Activated T-cell treated with anti-CD3 and anti-CD28 coated beads, Interleukin-2, amount 50 U/mL, for 24 hours (primary cell): ENCODE results near the gene ADIPOR2.
"Not testable (repeated sequence)": the region's sequence is repeated elsewhere in the genome, so short reads cannot be mapped to it uniquely, and the experiment has no call there.

ENCODE experiments used
- DNase-seq: peaks from one replicate; pipeline ENCODE4 v3.0.0-alpha.2; 2020
- H3K27ac Mint-ChIP-seq: 2 replicates; pipeline ENCODE4 v1.8.0; 2020; ENCODE audit warnings: mild to moderate bottlenecking, mixed read lengths
- H3K27me3 Mint-ChIP-seq: 2 replicates; pipeline ENCODE4 v1.8.0; 2020; ENCODE audit warnings: mixed read lengths
- H3K36me3 Mint-ChIP-seq: 2 replicates; pipeline ENCODE4 v1.8.0; 2020; ENCODE audit warnings: low read depth, mixed read lengths
- H3K4me1 Mint-ChIP-seq: 2 replicates; pipeline ENCODE4 v1.8.0; 2020; ENCODE audit warnings: low read depth, mixed read lengths
- H3K4me3 Mint-ChIP-seq: 2 replicates; pipeline ENCODE4 v1.8.0; 2020; ENCODE audit warnings: mild to moderate bottlenecking, moderate library complexity, mixed read lengths
- H3K9me3 Mint-ChIP-seq: 2 replicates; pipeline ENCODE4 v1.8.0; 2020; ENCODE audit warnings: mixed read lengths

The ADIPOR2 gene

GRCh38 chr12:1681493-1681807, 9.4 kb upstream of the ADIPOR2 start:
- H3K9me3 Mint-ChIP-seq: no peaks in the 10 kb centered on the region
- no peaks in the 10 kb centered on the region for H3K27me3 Mint-ChIP-seq
- DNase-seq: no peak

GRCh38 chr12:1688086-1688710, 2.7 kb upstream of the ADIPOR2 start:
- no peak for DNase-seq
- Mint-ChIP-seq H3K27me3 (no peaks in the 10 kb centered on the region), H3K27ac (peak overlapping the region; percentile 32), H3K4me3 (no peak overlapping the region), H3K4me1 (peaks cover 32% of the 10 kb centered on the region), H3K36me3 (peaks cover 20% of the 10 kb centered on the region), H3K9me3 (no peaks in the 10 kb centered on the region)

More at GRCh38 chr12:1681493-1681807, 9.4 kb upstream of the ADIPOR2 start:
- Mint-ChIP-seq H3K4me1 (no peaks in the 10 kb centered on the region), H3K4me3 (no peak overlapping the region), H3K36me3 (no peaks in the 10 kb centered on the region), H3K27ac (no peak overlapping the region)

GRCh38 chr12:1691123-1692007, 495 bp downstream of the ADIPOR2 start:
- H3K4me1 Mint-ChIP-seq: peaks cover 56% of the 10 kb centered on the region
- H3K27me3 Mint-ChIP-seq: no peaks in the 10 kb centered on the region
- H3K36me3 Mint-ChIP-seq: peaks cover 44% of the 10 kb centered on the region
- peak overlapping the region; percentile 100 for H3K27ac Mint-ChIP-seq
- no peaks in the 10 kb centered on the region for H3K9me3 Mint-ChIP-seq
- no peak for DNase-seq
- H3K4me3 Mint-ChIP-seq: peak overlapping the region; percentile 94

- H3K27me3 Mint-ChIP-seq: no peaks in the 10 kb centered on the region
- peak overlapping the region; percentile 94 for H3K4me3 Mint-ChIP-seq
- H3K27ac Mint-ChIP-seq: peak overlapping the region; percentile 100
- peaks cover 64% of the 10 kb centered on the region for H3K4me1 Mint-ChIP-seq
- H3K36me3 Mint-ChIP-seq: peaks cover 48% of the 10 kb centered on the region
- DNase-seq: no peak
- H3K9me3 Mint-ChIP-seq: no peaks in the 10 kb centered on the region
These were observed 1.4 kb downstream of the ADIPOR2 start for GRCh38 chr12:1692226-1692625.

GRCh38 chr12:1692895-1693610, 2.2 kb downstream of the ADIPOR2 start:
- Mint-ChIP-seq H3K4me3 (peak overlapping the region; percentile 43), H3K27me3 (no peaks in the 10 kb centered on the region), H3K27ac (no peak overlapping the region), H3K4me1 (peaks cover 73% of the 10 kb centered on the region), H3K9me3 (no peaks in the 10 kb centered on the region), H3K36me3 (peaks cover 52% of the 10 kb centered on the region)
- DNase-seq: no peak

GRCh38 chr12:1695097-1695496, 4.2 kb downstream of the ADIPOR2 start:
- H3K36me3 Mint-ChIP-seq: peaks cover 67% of the 10 kb centered on the region
- H3K27ac Mint-ChIP-seq: not testable (repeated sequence)
- peaks cover 74% of the 10 kb centered on the region for H3K4me1 Mint-ChIP-seq

GRCh38 chr12:1695886-1696670, 5.2 kb downstream of the ADIPOR2 start:
- Mint-ChIP-seq H3K36me3 (peaks cover 70% of the 10 kb centered on the region), H3K27me3 (no peaks in the 10 kb centered on the region), H3K27ac (peak overlapping the region; percentile 35), H3K4me3 (no peak overlapping the region), H3K4me1 (peaks cover 74% of the 10 kb centered on the region), H3K9me3 (no peaks in the 10 kb centered on the region)
- no peak for DNase-seq

More at GRCh38 chr12:1695097-1695496, 4.2 kb downstream of the ADIPOR2 start:
- not testable (repeated sequence) for H3K4me3 Mint-ChIP-seq, DNase-seq, H3K27me3 Mint-ChIP-seq, H3K9me3 Mint-ChIP-seq

- no peak overlapping the region for H3K27ac Mint-ChIP-seq
- peaks cover 65% of the 10 kb centered on the region for H3K36me3 Mint-ChIP-seq
- H3K27me3 Mint-ChIP-seq: no peaks in the 10 kb centered on the region
- no peak overlapping the region for H3K4me3 Mint-ChIP-seq
- peaks cover 77% of the 10 kb centered on the region for H3K4me1 Mint-ChIP-seq
- no peak for DNase-seq
- H3K9me3 Mint-ChIP-seq: no peaks in the 10 kb centered on the region
These were observed 5.9 kb downstream of the ADIPOR2 start for GRCh38 chr12:1696800-1697199.

- peaks cover 60% of the 10 kb centered on the region for H3K36me3 Mint-ChIP-seq
- no peak overlapping the region for H3K4me3 Mint-ChIP-seq
- H3K9me3 Mint-ChIP-seq: no peaks in the 10 kb centered on the region
- no peak for DNase-seq
- no peaks in the 10 kb centered on the region for H3K27me3 Mint-ChIP-seq
- H3K4me1 Mint-ChIP-seq: peaks cover 77% of the 10 kb centered on the region
- H3K27ac Mint-ChIP-seq: peak overlapping the region; percentile 3
These were observed 6.4 kb downstream of the ADIPOR2 start for GRCh38 chr12:1697271-1697670.

GRCh38 chr12:1698720-1699119, 7.8 kb downstream of the ADIPOR2 start:
- H3K27me3 Mint-ChIP-seq: no peaks in the 10 kb centered on the region
- no peak overlapping the region for H3K27ac Mint-ChIP-seq
- H3K9me3 Mint-ChIP-seq: no peaks in the 10 kb centered on the region
- H3K36me3 Mint-ChIP-seq: peaks cover 53% of the 10 kb centered on the region
- peaks cover 73% of the 10 kb centered on the region for H3K4me1 Mint-ChIP-seq
- no peak for DNase-seq
- no peak overlapping the region for H3K4me3 Mint-ChIP-seq

GRCh38 chr12:1702713-1703112, 11.8 kb downstream of the ADIPOR2 start:
- H3K27ac Mint-ChIP-seq: no peak overlapping the region
- H3K4me3 Mint-ChIP-seq: no peak overlapping the region
- peaks cover 68% of the 10 kb centered on the region for H3K4me1 Mint-ChIP-seq
- no peaks in the 10 kb centered on the region for H3K27me3 Mint-ChIP-seq
- DNase-seq: no peak
- H3K36me3 Mint-ChIP-seq: peaks cover 45% of the 10 kb centered on the region
- H3K9me3 Mint-ChIP-seq: no peaks in the 10 kb centered on the region

- Mint-ChIP-seq H3K9me3 (no peaks in the 10 kb centered on the region), H3K4me1 (peaks cover 63% of the 10 kb centered on the region), H3K36me3 (peaks cover 40% of the 10 kb centered on the region), H3K27ac (no peak overlapping the region), H3K4me3 (no peak overlapping the region), H3K27me3 (no peaks in the 10 kb centered on the region)
- no peak for DNase-seq
These were observed 13.2 kb downstream of the ADIPOR2 start for GRCh38 chr12:1703771-1704722.

GRCh38 chr12:1705774-1706631, 15.1 kb downstream of the ADIPOR2 start:
- H3K4me3 Mint-ChIP-seq: no peak overlapping the region
- peaks cover 66% of the 10 kb centered on the region for H3K4me1 Mint-ChIP-seq
- H3K27me3 Mint-ChIP-seq: no peaks in the 10 kb centered on the region
- DNase-seq: no peak
- peaks cover 34% of the 10 kb centered on the region for H3K36me3 Mint-ChIP-seq
- no peaks in the 10 kb centered on the region for H3K9me3 Mint-ChIP-seq
- H3K27ac Mint-ChIP-seq: no peak overlapping the region
